Muscle layer of duodenum (tissue), 2 donors: ENCODE measurements around the gene HEG1.
A peak's percentile ranks its signal among the peaks of the same experiment; 100 is the strongest.
"Not testable (repeated sequence)": the region's sequence is repeated elsewhere in the genome, so short reads cannot be mapped to it uniquely, and the experiment has no call there.

Experiments
- H3K27ac ChIP-seq: one replicate; pipeline ENCODE4 v1.7.0; 2013; ENCODE audit warnings: mild to moderate bottlenecking, low read length
- H3K27me3 ChIP-seq: one replicate; pipeline ENCODE4 v1.7.0; 2013; ENCODE audit warnings: low read depth, mild to moderate bottlenecking, control low read depth, low read length
- H3K36me3 ChIP-seq, 2 donors: one replicate each; pipeline ENCODE4 v1.7.0; 2013; ENCODE audit warnings: low read length in 2 of 2, control low read depth in 1 of 2, mild to moderate bottlenecking in 1 of 2; ENCODE audit not compliant: insufficient read depth in 2 of 2, control insufficient read depth in 1 of 2
- H3K4me1 ChIP-seq, 2 donors: one replicate each; pipeline ENCODE4 v1.7.0; 2013; ENCODE audit warnings: low read length in 2 of 2, mild to moderate bottlenecking in 2 of 2, control low read depth in 1 of 2, moderate library complexity in 1 of 2; ENCODE audit not compliant: insufficient read depth in 2 of 2, control insufficient read depth in 1 of 2
- H3K4me3 ChIP-seq, 2 donors: one replicate each; pipeline ENCODE4 v1.7.0; 2013; ENCODE audit warnings: low read length in 2 of 2, low read depth in 1 of 2, mild to moderate bottlenecking in 1 of 2
- H3K9me3 ChIP-seq, 2 donors: one replicate each; pipeline ENCODE4 v1.7.0; 2013; ENCODE audit warnings: low read length in 2 of 2, control low read depth in 1 of 2, mild to moderate bottlenecking in 1 of 2; ENCODE audit not compliant: control insufficient read depth in 1 of 2
- donor health status: healthy.

Gene HEG1

DNA sequence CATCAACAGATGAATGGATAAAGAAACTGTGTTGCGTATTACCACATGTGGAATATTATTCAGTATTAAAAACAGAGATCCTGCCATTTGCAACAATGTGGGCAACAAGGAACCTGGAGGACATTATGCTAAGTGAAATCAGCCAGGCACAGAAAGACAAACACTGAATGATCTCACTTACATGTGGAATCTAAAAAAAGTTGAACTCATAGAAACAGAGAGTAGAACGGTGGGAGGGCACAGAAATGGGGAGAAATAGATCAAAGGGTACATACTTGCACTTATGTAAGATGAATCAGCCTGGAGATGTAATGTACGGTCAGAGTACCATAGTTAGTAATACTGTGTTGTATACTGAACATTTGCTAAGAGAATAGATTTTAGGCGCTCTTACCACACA lies 91.4 kb downstream of the HEG1 start:
- Histone ChIP-seq H3K36me3 (peaks cover 3 to 9% of the 10 kb centered on the region in 2 donors), H3K4me1 (peaks cover 5 to 19% of the 10 kb centered on the region in 2 donors), H3K4me3 (no peak overlapping the region), H3K27ac (no peak overlapping the region), H3K9me3 (no peaks in the 10 kb centered on the region), H3K27me3 (no peaks in the 10 kb centered on the region)

GRCh38 chr3:124963755-124964154 lies 92.0 kb downstream of the HEG1 start:
- no peak overlapping the region for H3K4me3 ChIP-seq
- no peak overlapping the region for H3K27ac ChIP-seq
- peaks cover 0 to 2% of the 10 kb centered on the region in 2 donors for H3K36me3 ChIP-seq
- H3K9me3 ChIP-seq: no peaks in the 10 kb centered on the region
- peaks cover 5 to 19% of the 10 kb centered on the region in 2 donors for H3K4me1 ChIP-seq
- H3K27me3 ChIP-seq: no peaks in the 10 kb centered on the region

- Histone ChIP-seq H3K4me1 (peaks cover 5 to 19% of the 10 kb centered on the region in 2 donors), H3K36me3 (no peaks in the 10 kb centered on the region), H3K9me3 (no peaks in the 10 kb centered on the region), H3K27ac (peak overlapping the region; percentile 20), H3K4me3 (no peak overlapping the region), H3K27me3 (no peaks in the 10 kb centered on the region)
These were observed 93.3 kb downstream of the HEG1 start for GRCh38 chr3:124962403-124962940.

- no peaks in the 10 kb centered on the region for H3K9me3 ChIP-seq
- H3K27ac ChIP-seq: no peak overlapping the region
- H3K4me1 ChIP-seq: peaks cover 5 to 19% of the 10 kb centered on the region in 2 donors
- no peaks in the 10 kb centered on the region for H3K36me3 ChIP-seq
- H3K4me3 ChIP-seq: no peak overlapping the region
- no peaks in the 10 kb centered on the region for H3K27me3 ChIP-seq
These were observed 95.1 kb downstream of the HEG1 start for GRCh38 chr3:124960698-124961097.

- Histone ChIP-seq H3K36me3 (no peaks in the 10 kb centered on the region), H3K27me3 (no peaks in the 10 kb centered on the region), H3K9me3 (no peaks in the 10 kb centered on the region), H3K4me3 (no peak overlapping the region), H3K4me1 (peaks cover 5 to 14% of the 10 kb centered on the region in 2 donors), H3K27ac (no peak overlapping the region)
These were observed 95.7 kb downstream of the HEG1 start for GRCh38 chr3:124960105-124960504.

GRCh38 chr3:124957951-124958350 lies 97.8 kb downstream of the HEG1 start:
- H3K9me3 ChIP-seq, H3K36me3 ChIP-seq, H3K27ac ChIP-seq, H3K4me1 ChIP-seq, H3K27me3 ChIP-seq, H3K4me3 ChIP-seq: not testable (repeated sequence)

DNA sequence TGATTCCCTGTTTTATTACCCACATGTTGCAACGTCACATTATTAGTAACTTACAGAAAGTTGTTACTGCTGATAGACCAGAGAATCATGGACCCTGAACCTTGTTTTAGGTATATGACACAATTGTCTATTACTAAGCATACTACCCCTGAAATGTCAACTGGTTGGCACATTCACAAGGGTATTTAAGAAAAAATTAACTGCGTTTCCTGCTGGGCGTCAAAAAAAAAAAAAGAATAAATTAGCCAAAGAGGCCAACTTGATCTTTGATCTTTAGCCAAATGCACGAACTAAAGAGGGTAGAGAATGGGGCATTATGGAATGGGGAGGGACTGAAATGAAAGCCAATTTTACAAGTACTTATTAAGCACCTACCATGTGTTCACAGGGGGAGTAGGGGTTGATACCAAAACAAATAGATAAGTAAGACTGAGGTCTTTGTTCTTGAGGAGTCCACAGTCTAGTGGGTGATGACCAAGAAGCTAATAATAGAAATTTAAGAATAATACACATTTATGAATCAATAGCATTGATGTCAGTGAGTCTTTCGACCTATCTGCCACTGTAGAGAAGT lies 103.4 kb downstream of the HEG1 start:
- Histone ChIP-seq H3K4me1 (no peaks in the 10 kb centered on the region), H3K27ac (peak overlapping the region; percentile 9), H3K9me3 (no peaks in the 10 kb centered on the region), H3K4me3 (no peak overlapping the region), H3K27me3 (no peaks in the 10 kb centered on the region), H3K36me3 (no peaks in the 10 kb centered on the region)

DNA sequence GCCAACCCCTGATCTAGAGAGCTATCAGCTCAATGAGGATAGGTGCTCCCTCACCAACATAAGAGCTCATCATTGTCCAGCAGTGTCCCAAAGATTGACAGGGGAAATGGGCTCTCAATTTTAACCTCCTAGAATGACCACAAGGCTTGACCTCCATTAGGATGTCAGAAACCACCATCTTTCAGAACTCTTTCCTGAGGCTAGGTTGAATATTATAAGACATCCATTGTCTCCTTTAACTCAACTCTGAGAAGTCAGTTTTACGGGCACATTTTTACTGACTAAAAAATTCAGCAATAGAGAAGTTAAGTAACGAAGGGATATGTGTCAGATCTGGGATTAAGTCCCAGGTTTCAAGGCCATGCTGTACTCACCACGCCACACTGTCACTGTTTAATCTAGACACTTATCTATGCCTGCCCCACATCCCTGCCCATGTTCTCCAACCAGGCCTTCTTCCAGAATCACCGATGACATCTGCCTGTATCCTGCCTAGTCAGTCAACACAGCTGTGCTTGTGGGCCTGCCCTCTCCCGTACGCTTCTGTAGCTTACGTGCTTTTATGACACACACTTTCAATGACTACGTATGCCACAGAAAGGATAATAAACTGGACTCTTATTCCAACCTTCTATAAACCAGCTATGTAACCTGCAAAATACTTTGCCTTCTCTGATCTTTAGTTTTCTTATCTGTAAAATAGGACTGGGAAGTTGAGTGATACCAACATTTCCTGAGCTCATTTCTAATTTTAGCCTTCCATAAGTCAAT lies 104.1 kb downstream of the HEG1 start:
- Histone ChIP-seq H3K4me3 (no peak overlapping the region), H3K27ac (peak overlapping the region; percentile 42), H3K27me3 (no peaks in the 10 kb centered on the region), H3K4me1 (no peaks in the 10 kb centered on the region), H3K36me3 (no peaks in the 10 kb centered on the region), H3K9me3 (no peaks in the 10 kb centered on the region)

GRCh38 chr3:124950026-124950425 lies 105.8 kb downstream of the HEG1 start:
- Histone ChIP-seq H3K4me1 (no peaks in the 10 kb centered on the region), H3K27me3 (no peaks in the 10 kb centered on the region), H3K36me3 (no peaks in the 10 kb centered on the region), H3K9me3 (no peaks in the 10 kb centered on the region), H3K4me3 (no peak overlapping the region), H3K27ac (no peak overlapping the region)

DNA sequence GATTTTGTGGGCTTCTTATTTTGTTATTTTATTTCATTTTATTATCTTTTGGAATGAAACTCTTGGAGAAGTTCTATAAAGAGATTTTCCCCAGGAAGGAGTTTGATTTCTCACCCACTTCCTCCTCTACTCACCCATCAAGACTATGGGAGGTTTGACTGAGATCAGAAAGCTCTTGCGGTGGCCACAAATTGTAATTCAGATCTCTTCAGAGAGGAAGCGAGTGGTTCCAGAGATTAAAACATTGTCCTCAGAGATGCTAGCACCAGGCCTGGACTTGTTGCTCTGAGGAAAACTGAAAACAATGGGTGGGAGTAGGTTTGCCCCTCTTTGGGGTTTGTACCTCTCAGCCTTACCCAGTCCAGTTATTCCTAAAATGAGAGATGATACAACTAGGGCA lies 113.2 kb downstream of the HEG1 start:
- Histone ChIP-seq H3K27ac (no peak overlapping the region), H3K4me1 (no peaks in the 10 kb centered on the region), H3K36me3 (no peaks in the 10 kb centered on the region), H3K4me3 (no peak overlapping the region), H3K9me3 (no peaks in the 10 kb centered on the region), H3K27me3 (no peaks in the 10 kb centered on the region)

GRCh38 chr3:124941771-124942170 lies 114.0 kb downstream of the HEG1 start:
- H3K9me3 ChIP-seq: peaks cover 0 to 3% of the 10 kb centered on the region in 2 donors
- no peak overlapping the region for H3K4me3 ChIP-seq
- H3K4me1 ChIP-seq: no peaks in the 10 kb centered on the region
- no peak overlapping the region for H3K27ac ChIP-seq
- no peaks in the 10 kb centered on the region for H3K36me3 ChIP-seq
- no peaks in the 10 kb centered on the region for H3K27me3 ChIP-seq
